HCT116 (cell line): ENCODE results near the gene TERT.

ENCODE experiments used
- ELF1 ChIP-seq: IDR thresholded peaks from 2 replicates; pipeline ENCODE4 v1.6.1; 2012; ENCODE audit warnings: low read depth, borderline replicate concordance
- TF ChIP-seq, protein P1 (sequence below), 3 experiments: fragments of 200-600 bp in 1 of 3; sonication (generic) in 1 of 3; IDR thresholded peaks in 2 of 3; conservative IDR thresholded peaks in 1 of 3; 2 replicates each; pipeline ENCODE4 v1.5.1; 2012 to 2017; ENCODE audit warnings: low read depth in 2 of 3, low read length in 2 of 3, antibody characterized with exemption in 1 of 3, borderline replicate concordance in 1 of 3, control low read depth in 1 of 3, mild to moderate bottlenecking in 1 of 3, mixed read lengths in 1 of 3, mixed run types in 1 of 3, moderate library complexity in 1 of 3; ENCODE audit not compliant: insufficient read depth in 1 of 3

- TF ChIP-seq, protein P1, sequence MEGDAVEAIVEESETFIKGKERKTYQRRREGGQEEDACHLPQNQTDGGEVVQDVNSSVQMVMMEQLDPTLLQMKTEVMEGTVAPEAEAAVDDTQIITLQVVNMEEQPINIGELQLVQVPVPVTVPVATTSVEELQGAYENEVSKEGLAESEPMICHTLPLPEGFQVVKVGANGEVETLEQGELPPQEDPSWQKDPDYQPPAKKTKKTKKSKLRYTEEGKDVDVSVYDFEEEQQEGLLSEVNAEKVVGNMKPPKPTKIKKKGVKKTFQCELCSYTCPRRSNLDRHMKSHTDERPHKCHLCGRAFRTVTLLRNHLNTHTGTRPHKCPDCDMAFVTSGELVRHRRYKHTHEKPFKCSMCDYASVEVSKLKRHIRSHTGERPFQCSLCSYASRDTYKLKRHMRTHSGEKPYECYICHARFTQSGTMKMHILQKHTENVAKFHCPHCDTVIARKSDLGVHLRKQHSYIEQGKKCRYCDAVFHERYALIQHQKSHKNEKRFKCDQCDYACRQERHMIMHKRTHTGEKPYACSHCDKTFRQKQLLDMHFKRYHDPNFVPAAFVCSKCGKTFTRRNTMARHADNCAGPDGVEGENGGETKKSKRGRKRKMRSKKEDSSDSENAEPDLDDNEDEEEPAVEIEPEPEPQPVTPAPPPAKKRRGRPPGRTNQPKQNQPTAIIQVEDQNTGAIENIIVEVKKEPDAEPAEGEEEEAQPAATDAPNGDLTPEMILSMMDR (IDR thresholded peaks at IDR 0.05 in 2 of 3, conservative IDR thresholded peaks at IDR 0.05 in 1 of 3; ENCODE audit: borderline replicate concordance in 1 of 3, insufficient read depth in 1 of 3, low read depth in 2 of 3, low read length in 2 of 3) = no peak
- no peak for TF ChIP-seq ELF1
These were observed 17.9 kb downstream of the TERT start for GRCh38 chr5:1276930-1277329.
